ENCODE data around the gene NCKIPSD. TPM values are rescaled to one million over a fixed set of nuclear protein-coding genes. Genes with fewer than 3 reads are reported as not detected.

Gene NCKIPSD
- polyA plus RNA-seq, 1 of the 3 experiments (the other 2 are of a cell fraction), result 20.4 TPM

DNA sequence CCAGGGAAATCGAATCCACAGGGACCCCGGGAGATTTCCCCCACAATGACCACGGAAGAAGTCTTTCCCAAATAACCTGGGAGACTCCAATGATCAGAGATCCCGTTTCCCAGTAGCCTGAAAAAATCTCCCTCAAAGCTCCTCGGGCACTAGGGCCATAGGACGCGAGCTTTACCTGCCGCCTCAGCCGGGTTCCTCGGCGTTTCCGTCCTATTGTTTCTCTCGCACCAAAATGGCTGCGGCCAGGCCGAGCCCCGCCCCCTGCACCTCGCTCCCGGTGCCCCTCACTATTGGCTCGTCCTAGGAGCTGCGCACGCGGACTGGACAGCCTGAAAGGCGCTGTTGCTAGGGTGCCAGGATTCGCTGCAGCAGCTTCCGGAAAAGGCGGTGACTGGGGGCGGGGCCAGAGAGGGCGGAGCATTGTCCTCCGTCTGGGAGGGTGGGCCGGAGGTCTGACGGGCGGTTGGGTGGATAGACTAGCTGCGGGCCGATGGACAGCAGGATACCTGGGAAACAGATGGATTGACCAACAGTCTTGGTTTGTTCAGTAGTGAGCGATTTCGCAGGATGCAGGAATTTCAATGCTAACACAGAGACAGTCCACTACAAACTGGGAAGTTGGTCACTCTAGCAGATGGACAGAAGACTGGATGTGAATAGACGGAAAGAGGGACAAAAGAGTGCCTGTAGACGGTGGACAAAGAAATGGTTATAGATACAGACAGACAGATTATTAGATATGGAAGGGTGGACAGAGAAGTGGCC, 31.4 kb upstream of the NCKIPSD start, which contains the start of gene IP6K2:
Gene IP6K2, minus strand, starts transcription at position 240 of the 765 bp plus-strand sequence. CDS start 21,930 bp downstream, outside the sequence.
- H3K4me3 ChIP-seq (ENCODE audit: low read depth in 2 of 2, low read length in 1 of 2), result peak within 1 kb of the TSS; percentile 84 to 90
- H3K9ac ChIP-seq, result peak within 1 kb of the TSS; percentile 100
- H3K4me2 ChIP-seq, result peak within 1 kb of the TSS; percentile 71
- POLR2A ChIA-PET, result interaction anchor here (0.6 to 1.6 kb wide), 20 partner anchors 9 to 774 kb away, joined by 3 to 7 read pairs (median 4); partner anchors contain the start of genes CELSR3, NCKIPSD, NDUFAF3 and PRKAR2A
- no peaks in the 10 kb centered on the region for H3K9me2 ChIP-seq
- H3K27me3 ChIP-seq (ENCODE audit: insufficient read depth), result no peaks in the 10 kb centered on the region
- CTCF ChIA-PET, result interaction anchor here (0.8 to 5.3 kb wide), 5 partner anchors 11 to 33 kb away, joined by 3 to 21 read pairs (median 4); partner anchors contain the start of gene NCKIPSD
- WGBS (ENCODE audit: low lambda C conversion rate), result 4% methylated on average over 37 of the region's 38 CpGs
- H4K20me1 ChIP-seq (ENCODE audit: insufficient read depth), result peaks cover 38% of the 10 kb centered on the region
- H3F3A ChIP-seq (replicated peaks; ENCODE audit: insufficient read depth), result no peaks in the 10 kb centered on the region
- no peaks in the 10 kb centered on the region for H3K9me3 ChIP-seq
- peak; percentile 94 for DNase-seq
- peaks cover 8 to 13% of the 10 kb centered on the region in 2 experiments; a peak in 3 of 4 replicates for H3K4me1 ChIP-seq (ENCODE audit: control insufficient read depth in 1 of 2, insufficient read depth in 2 of 2, low read depth in 1 of 2, low read length in 1 of 2)
- peaks cover 49% of the 10 kb centered on the region for H3K79me2 ChIP-seq (ENCODE audit: insufficient read depth)
- peak; percentile 96 for TF ChIP-seq POLR2AphosphoS5 (IDR thresholded peaks at IDR 0.05; ENCODE audit: low read depth, low read length)
- TF ChIP-seq, protein P1, sequence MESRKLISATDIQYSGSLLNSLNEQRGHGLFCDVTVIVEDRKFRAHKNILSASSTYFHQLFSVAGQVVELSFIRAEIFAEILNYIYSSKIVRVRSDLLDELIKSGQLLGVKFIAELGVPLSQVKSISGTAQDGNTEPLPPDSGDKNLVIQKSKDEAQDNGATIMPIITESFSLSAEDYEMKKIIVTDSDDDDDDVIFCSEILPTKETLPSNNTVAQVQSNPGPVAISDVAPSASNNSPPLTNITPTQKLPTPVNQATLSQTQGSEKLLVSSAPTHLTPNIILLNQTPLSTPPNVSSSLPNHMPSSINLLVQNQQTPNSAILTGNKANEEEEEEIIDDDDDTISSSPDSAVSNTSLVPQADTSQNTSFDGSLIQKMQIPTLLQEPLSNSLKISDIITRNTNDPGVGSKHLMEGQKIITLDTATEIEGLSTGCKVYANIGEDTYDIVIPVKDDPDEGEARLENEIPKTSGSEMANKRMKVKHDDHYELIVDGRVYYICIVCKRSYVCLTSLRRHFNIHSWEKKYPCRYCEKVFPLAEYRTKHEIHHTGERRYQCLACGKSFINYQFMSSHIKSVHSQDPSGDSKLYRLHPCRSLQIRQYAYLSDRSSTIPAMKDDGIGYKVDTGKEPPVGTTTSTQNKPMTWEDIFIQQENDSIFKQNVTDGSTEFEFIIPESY (IDR thresholded peaks at IDR 0.05; ENCODE audit: borderline replicate concordance, low read depth), result no peak
- TF ChIP-seq RFX5 (IDR thresholded peaks at IDR 0.05; ENCODE audit: low read length), result peak; percentile 99
- no peak for TF ChIP-seq TCF12 (IDR thresholded peaks at IDR 0.05)
- peak; percentile 60; the same call in 1 of the 2 replicates for TF ChIP-seq MXI1 (IDR thresholded peaks at IDR 0.05; ENCODE audit: low read depth, low read length)
- 0 out of 2 replicates have a peak, but pooled peaks have one; percentile 63 for TF ChIP-seq FOXM1 (IDR thresholded peaks at IDR 0.05; ENCODE audit: low read depth)
- peak; percentile 69; the same call in 1 of the 2 replicates for TF ChIP-seq SIN3A (IDR thresholded peaks at IDR 0.05; ENCODE audit: borderline replicate concordance, low read depth, low read length)
- peak; percentile 10; the same call in 1 of the 2 replicates for TF ChIP-seq RCOR1 (IDR thresholded peaks at IDR 0.05; ENCODE audit: low read length)
- TF ChIP-seq NFIC (IDR thresholded peaks at IDR 0.05; ENCODE audit: borderline replicate concordance), result no peak
- TF ChIP-seq CHD2 (IDR thresholded peaks at IDR 0.05; ENCODE audit: low read length, partially characterized antibody), result peak; percentile 11
- peak; percentile 93 for TF ChIP-seq YY1 (IDR thresholded peaks at IDR 0.05; ENCODE audit: low read depth)
- TF ChIP-seq TAF1 (IDR thresholded peaks at IDR 0.05; ENCODE audit: borderline replicate concordance, low read depth, low read length), result peak; percentile 94
- TF ChIP-seq ELF1 (IDR thresholded peaks at IDR 0.05), result peak; percentile 84
- peak; percentile 40 to 93; a peak in 3 of 4 replicates for TF ChIP-seq EP300 (IDR thresholded peaks at IDR 0.05; ENCODE audit: borderline replicate concordance in 1 of 2, low read depth in 1 of 2, low read length in 1 of 2)
- peak; percentile 91 for TF ChIP-seq NRF1 (IDR thresholded peaks at IDR 0.05; ENCODE audit: low read depth, low read length)
- TF ChIP-seq, protein P2, sequence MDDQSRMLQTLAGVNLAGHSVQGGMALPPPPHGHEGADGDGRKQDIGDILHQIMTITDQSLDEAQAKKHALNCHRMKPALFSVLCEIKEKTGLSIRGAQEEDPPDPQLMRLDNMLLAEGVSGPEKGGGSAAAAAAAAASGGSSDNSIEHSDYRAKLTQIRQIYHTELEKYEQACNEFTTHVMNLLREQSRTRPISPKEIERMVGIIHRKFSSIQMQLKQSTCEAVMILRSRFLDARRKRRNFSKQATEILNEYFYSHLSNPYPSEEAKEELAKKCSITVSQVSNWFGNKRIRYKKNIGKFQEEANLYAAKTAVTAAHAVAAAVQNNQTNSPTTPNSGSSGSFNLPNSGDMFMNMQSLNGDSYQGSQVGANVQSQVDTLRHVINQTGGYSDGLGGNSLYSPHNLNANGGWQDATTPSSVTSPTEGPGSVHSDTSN (IDR thresholded peaks at IDR 0.05), result 0 out of 2 replicates have a peak, but pooled peaks have one; percentile 12
- no peak for TF ChIP-seq SMC3 (IDR thresholded peaks at IDR 0.05; ENCODE audit: low read depth, low read length)
- TF ChIP-seq, protein P3, sequence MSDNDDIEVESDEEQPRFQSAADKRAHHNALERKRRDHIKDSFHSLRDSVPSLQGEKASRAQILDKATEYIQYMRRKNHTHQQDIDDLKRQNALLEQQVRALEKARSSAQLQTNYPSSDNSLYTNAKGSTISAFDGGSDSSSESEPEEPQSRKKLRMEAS (IDR thresholded peaks at IDR 0.05; ENCODE audit: low read depth), result peak; percentile 50; the same call in 1 of the 2 replicates
- TF ChIP-seq JUND (IDR thresholded peaks at IDR 0.05), result no peak
- 0 out of 2 replicates have a peak, but pooled peaks have one; percentile 44 for TF ChIP-seq GABPA (IDR thresholded peaks at IDR 0.05; ENCODE audit: low read depth)
- no peak for TF ChIP-seq RAD21 (IDR thresholded peaks at IDR 0.05; ENCODE audit: low read length)
- TF ChIP-seq, protein P4, sequence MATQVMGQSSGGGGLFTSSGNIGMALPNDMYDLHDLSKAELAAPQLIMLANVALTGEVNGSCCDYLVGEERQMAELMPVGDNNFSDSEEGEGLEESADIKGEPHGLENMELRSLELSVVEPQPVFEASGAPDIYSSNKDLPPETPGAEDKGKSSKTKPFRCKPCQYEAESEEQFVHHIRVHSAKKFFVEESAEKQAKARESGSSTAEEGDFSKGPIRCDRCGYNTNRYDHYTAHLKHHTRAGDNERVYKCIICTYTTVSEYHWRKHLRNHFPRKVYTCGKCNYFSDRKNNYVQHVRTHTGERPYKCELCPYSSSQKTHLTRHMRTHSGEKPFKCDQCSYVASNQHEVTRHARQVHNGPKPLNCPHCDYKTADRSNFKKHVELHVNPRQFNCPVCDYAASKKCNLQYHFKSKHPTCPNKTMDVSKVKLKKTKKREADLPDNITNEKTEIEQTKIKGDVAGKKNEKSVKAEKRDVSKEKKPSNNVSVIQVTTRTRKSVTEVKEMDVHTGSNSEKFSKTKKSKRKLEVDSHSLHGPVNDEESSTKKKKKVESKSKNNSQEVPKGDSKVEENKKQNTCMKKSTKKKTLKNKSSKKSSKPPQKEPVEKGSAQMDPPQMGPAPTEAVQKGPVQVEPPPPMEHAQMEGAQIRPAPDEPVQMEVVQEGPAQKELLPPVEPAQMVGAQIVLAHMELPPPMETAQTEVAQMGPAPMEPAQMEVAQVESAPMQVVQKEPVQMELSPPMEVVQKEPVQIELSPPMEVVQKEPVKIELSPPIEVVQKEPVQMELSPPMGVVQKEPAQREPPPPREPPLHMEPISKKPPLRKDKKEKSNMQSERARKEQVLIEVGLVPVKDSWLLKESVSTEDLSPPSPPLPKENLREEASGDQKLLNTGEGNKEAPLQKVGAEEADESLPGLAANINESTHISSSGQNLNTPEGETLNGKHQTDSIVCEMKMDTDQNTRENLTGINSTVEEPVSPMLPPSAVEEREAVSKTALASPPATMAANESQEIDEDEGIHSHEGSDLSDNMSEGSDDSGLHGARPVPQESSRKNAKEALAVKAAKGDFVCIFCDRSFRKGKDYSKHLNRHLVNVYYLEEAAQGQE (IDR thresholded peaks at IDR 0.05; ENCODE audit: low read depth, low read length), result peak; percentile 37; the same call in 1 of the 2 replicates
- peak within 1 kb of the TSS; percentile 94 for H2AFZ ChIP-seq (ENCODE audit: low read depth)
- peaks cover 11 to 31% of the 10 kb centered on the region in 2 experiments for H3K36me3 ChIP-seq (replicated peaks in 1 of 2; ENCODE audit: control insufficient read depth in 1 of 2, insufficient read depth in 2 of 2, low read length in 1 of 2)
- H3K27ac ChIP-seq (ENCODE audit: low read depth in 2 of 2, low read length in 1 of 2), result peak within 1 kb of the TSS; percentile 85 to 94
